ENCODE data around the gene GTPBP1. TPM values are rescaled to one million over a fixed set of nuclear protein-coding genes. Genes with fewer than 3 reads are reported as not detected.

Gene GTPBP1
- polyA plus RNA-seq, 1 of the 3 experiments (the other 2 are of a cell fraction) = 15.2 TPM

- peaks cover 9 to 20% of the 10 kb centered on the region in 2 experiments; a peak in 2 of 4 replicates for H3K4me1 ChIP-seq (ENCODE audit: control insufficient read depth in 1 of 2, insufficient read depth in 2 of 2, low read depth in 1 of 2, low read length in 1 of 2)
Measured at GRCh38 chr22:38699784-38700183, 6.0 kb upstream of the GTPBP1 start.

GRCh38 chr22:38700270-38700788 lies 5.4 kb upstream of the GTPBP1 start:
- Histone ChIP-seq H3K9ac (peak overlapping the region; percentile 95), H4K20me1 (ENCODE audit: insufficient read depth) (no peaks in the 10 kb centered on the region), H3K9me2 (no peaks in the 10 kb centered on the region), H3K27ac (ENCODE audit: low read depth in 2 of 2, low read length in 1 of 2) (peak overlapping the region; percentile 64 to 75), H2AFZ (ENCODE audit: low read depth) (no peak overlapping the region), H3K4me2 (peak overlapping the region; percentile 85), H3K27me3 (ENCODE audit: insufficient read depth) (no peaks in the 10 kb centered on the region), H3K4me1 (ENCODE audit: control insufficient read depth in 1 of 2, insufficient read depth in 2 of 2, low read depth in 1 of 2, low read length in 1 of 2) (peaks cover 10 to 20% of the 10 kb centered on the region in 2 experiments; a peak in 2 of 4 replicates), H3K36me3 (replicated peaks in 1 of 2; ENCODE audit: control insufficient read depth in 1 of 2, insufficient read depth in 2 of 2, low read length in 1 of 2) (no peaks in the 10 kb centered on the region), H3F3A (replicated peaks; ENCODE audit: insufficient read depth) (peaks cover 29% of the 10 kb centered on the region), H3K4me3 (ENCODE audit: low read depth in 2 of 2, low read length in 1 of 2) (peak overlapping the region; percentile 65 to 70), H3K79me2 (ENCODE audit: insufficient read depth) (peaks cover 51% of the 10 kb centered on the region), H3K9me3 (no peaks in the 10 kb centered on the region)
- WGBS (ENCODE audit: low lambda C conversion rate) = 1% methylated on average over 9 of the region's 57 CpGs
- CTCF ChIA-PET = interaction anchor here (3.0 kb wide), 1 partner anchor 18 kb away, joined by 13 read pairs; the partner anchor contains the start of gene TOMM22
- POLR2A ChIA-PET = interaction anchor here (2.3 kb wide), 1 partner anchor 19 kb away, joined by 8 read pairs; the partner anchor contains the start of gene TOMM22
- DNase-seq = peak; percentile 82
- TF ChIP-seq NRF1 (IDR thresholded peaks at IDR 0.05; ENCODE audit: low read depth, low read length) (no peak), SIN3A (IDR thresholded peaks at IDR 0.05; ENCODE audit: borderline replicate concordance, low read depth, low read length) (no peak), PBX3 (IDR thresholded peaks at IDR 0.05) (no peak), MEF2A (IDR thresholded peaks at IDR 0.05; ENCODE audit: borderline replicate concordance, low read depth) (no peak), NFIC (IDR thresholded peaks at IDR 0.05; ENCODE audit: borderline replicate concordance) (no peak), FOXM1 (IDR thresholded peaks at IDR 0.05; ENCODE audit: low read depth) (no peak), RAD21 (IDR thresholded peaks at IDR 0.05; ENCODE audit: low read length) (no peak), RXRA (IDR thresholded peaks at IDR 0.05; ENCODE audit: borderline replicate concordance, low read depth) (no peak), USF2 (IDR thresholded peaks at IDR 0.05; ENCODE audit: borderline replicate concordance, low read depth, low read length) (no peak), FOXJ3 (CRISPR knock-in tag; IDR thresholded peaks at IDR 0.05) (no peak), MXI1 (IDR thresholded peaks at IDR 0.05; ENCODE audit: low read depth, low read length) (no peak), RFX5 (IDR thresholded peaks at IDR 0.05; ENCODE audit: low read length) (no peak), ZBTB33 (IDR thresholded peaks at IDR 0.05; ENCODE audit: borderline replicate concordance, low read depth) (no peak), TEAD4 (IDR thresholded peaks at IDR 0.05; ENCODE audit: borderline replicate concordance, insufficient read depth) (no peak), POLR2AphosphoS5 (IDR thresholded peaks at IDR 0.05; ENCODE audit: low read depth, low read length) (no peak)

More at GRCh38 chr22:38699784-38700183, 6.0 kb upstream of the GTPBP1 start:
- Histone ChIP-seq H2AFZ (ENCODE audit: low read depth) (no peak overlapping the region), H3K4me2 (peak overlapping the region; percentile 85), H3K9me2 (no peaks in the 10 kb centered on the region), H3K9ac (peak overlapping the region; percentile 95), H3K36me3 (replicated peaks in 1 of 2; ENCODE audit: control insufficient read depth in 1 of 2, insufficient read depth in 2 of 2, low read length in 1 of 2) (no peaks in the 10 kb centered on the region), H3K27ac (ENCODE audit: low read depth in 2 of 2, low read length in 1 of 2) (peak overlapping the region in 1 of 2 experiments; percentile 75; a peak in 2 of 4 replicates), H3K9me3 (no peaks in the 10 kb centered on the region), H3K79me2 (ENCODE audit: insufficient read depth) (peaks cover 57% of the 10 kb centered on the region), H3K27me3 (ENCODE audit: insufficient read depth) (no peaks in the 10 kb centered on the region), H3K4me3 (ENCODE audit: low read depth in 2 of 2, low read length in 1 of 2) (peak overlapping the region; percentile 65 to 70), H4K20me1 (ENCODE audit: insufficient read depth) (no peaks in the 10 kb centered on the region), H3F3A (replicated peaks; ENCODE audit: insufficient read depth) (peaks cover 29% of the 10 kb centered on the region)
- POLR2A ChIA-PET = interaction anchor here (2.3 kb wide), 1 partner anchor 18 kb away, joined by 8 read pairs; the partner anchor contains the start of gene TOMM22
- no peak for DNase-seq
- 12% methylated on average over 3 of the region's 6 CpGs for WGBS (ENCODE audit: low lambda C conversion rate)
- TF ChIP-seq SMC3 (IDR thresholded peaks at IDR 0.05; ENCODE audit: low read depth, low read length) = no peak
- no peak for TF ChIP-seq ZBTB33 (IDR thresholded peaks at IDR 0.05; ENCODE audit: borderline replicate concordance, low read depth)
- CTCF ChIA-PET = interaction anchor here (0.6 to 3.0 kb wide), 3 partner anchors 18 to 47 kb away, joined by 4 to 13 read pairs (median 4); partner anchors contain the start of gene TOMM22
